Measurements from ENCODE around the gene EXOC7.

EXOC7 gene

DNA sequence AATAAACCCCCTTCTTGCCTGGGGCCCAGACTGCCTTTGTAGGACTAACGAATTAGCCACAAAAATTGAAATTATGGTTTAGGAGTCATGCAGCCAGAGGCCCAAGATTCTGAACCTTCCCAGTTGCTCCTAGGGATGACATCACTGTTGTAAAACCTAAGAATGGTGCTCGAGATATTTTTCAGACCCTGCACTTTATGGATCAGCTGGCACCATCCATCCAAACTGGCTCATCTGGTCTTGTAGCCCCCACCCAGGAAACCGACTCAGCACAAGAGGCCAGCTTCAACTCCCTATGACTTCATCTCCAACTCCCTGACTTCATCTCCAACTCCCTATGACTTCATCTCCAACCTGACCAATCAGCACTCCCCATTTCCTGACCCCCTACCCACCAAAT is 65.5 kb downstream of the EXOC7 start:
- TF ChIP-seq, protein P1, sequence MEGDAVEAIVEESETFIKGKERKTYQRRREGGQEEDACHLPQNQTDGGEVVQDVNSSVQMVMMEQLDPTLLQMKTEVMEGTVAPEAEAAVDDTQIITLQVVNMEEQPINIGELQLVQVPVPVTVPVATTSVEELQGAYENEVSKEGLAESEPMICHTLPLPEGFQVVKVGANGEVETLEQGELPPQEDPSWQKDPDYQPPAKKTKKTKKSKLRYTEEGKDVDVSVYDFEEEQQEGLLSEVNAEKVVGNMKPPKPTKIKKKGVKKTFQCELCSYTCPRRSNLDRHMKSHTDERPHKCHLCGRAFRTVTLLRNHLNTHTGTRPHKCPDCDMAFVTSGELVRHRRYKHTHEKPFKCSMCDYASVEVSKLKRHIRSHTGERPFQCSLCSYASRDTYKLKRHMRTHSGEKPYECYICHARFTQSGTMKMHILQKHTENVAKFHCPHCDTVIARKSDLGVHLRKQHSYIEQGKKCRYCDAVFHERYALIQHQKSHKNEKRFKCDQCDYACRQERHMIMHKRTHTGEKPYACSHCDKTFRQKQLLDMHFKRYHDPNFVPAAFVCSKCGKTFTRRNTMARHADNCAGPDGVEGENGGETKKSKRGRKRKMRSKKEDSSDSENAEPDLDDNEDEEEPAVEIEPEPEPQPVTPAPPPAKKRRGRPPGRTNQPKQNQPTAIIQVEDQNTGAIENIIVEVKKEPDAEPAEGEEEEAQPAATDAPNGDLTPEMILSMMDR (IDR thresholded peaks at IDR 0.05; ENCODE audit: low read depth, low read length): no peak
- no peak for DNase-seq (ENCODE audit: extremely low read depth, low read depth)

DNA sequence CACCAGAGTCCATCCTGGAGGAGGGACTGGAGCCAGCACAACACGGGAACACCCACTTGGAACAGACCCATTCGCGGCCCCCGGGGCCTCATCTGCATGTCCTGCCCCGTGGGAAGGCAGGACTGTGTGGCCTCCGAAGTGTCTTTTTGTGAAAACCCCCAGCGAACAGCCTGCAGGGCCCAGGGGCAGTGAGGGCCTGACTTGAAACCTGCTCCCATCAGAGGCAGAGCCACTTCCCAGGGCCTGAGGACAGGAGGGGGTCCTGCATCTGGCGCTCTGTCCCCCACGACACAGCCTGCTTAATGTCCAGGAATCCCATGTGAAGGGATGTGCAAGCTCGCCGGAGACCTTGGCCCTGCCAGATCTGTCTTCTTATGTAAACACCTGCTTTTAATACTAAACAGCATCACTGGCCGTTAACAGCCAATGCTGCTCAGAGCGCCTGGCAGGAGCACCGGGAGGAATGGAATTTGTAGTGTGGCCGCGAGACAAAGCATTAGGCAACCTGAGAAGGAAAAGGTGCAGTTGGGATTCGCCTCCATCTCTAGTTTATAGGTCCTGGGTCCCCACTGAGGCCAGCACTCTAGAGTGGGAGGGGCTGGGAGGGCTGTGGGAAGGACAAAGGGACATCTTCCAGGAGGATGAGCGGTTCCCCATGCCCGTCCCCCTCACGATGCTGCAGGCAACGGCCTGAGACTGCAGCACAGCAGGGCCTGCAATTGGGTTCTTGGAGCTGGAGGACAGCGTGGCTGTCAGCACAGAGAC is 66.9 kb downstream of the EXOC7 start:
- TF ChIP-seq, protein P1 (IDR thresholded peaks at IDR 0.05; ENCODE audit: low read depth, low read length): no peak
- DNase-seq (ENCODE audit: extremely low read depth, low read depth): no peak

DNA sequence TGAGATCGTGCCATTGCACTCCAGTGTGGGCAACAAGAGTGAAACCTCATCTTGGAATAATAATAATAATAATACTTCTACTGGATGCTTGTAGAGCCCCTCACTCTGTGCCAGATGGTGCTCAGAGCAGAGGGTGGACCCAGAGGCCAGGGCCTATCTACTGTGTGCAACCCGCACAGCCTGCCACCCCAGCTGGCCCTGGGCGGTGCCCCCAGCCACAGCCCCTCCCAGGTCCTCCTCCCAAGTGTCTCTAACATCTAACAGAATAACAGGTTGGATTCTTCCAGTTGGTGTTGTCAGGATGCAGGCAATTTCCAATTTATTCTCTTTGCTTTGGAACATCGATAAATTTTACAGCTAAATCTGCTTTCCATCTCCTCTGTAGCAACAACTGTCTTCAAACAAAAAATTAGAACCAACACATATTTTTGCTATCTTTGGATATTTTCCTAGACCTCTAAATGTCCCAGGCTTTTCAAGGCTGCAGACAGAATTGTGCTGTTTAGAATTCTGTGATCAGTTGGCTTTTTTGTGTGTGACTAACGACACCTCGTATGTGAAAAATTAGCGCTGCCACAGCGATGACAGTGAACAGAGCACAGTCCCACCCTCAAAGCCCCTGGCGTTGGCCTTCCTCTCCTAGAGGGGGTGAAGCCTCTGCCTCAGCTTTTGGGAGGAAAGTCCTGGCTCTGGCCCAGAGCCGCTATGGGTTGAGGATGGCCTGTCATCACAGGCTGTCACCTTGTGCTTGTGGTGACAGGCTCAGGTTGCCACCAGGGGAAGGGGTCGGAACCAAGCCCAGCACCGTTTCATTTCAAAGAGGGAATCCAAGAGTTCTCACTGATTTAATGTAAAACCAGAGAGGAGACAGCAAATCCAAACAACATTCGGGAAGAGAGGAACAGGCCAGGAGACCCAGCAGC is 68.9 kb downstream of the EXOC7 start:
- TF ChIP-seq, protein P1 (IDR thresholded peaks at IDR 0.05; ENCODE audit: low read depth, low read length): no peak
- DNase-seq (ENCODE audit: extremely low read depth, low read depth): no peak

DNA sequence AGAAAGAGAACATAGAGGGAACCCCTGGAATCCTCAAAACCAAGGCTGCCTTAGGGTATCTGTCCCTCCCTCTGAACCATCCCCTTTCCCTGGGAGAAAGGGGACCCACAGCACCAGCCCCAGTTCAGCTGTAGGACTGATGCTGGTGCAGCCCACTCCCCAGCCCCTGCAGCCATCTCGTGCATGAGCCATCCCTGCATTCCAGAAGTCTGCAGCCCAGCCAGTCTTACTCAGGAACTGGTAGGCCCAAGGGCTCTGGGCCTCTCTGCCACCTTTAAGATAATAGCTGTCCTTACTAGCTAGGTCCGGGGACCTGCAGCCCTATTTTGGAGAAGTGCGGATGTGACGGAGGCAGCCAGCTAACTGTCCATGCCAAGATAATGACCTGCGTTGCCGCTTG is 70.4 kb downstream of the EXOC7 start:
- no peak for DNase-seq (ENCODE audit: extremely low read depth, low read depth)
- TF ChIP-seq, protein P1 (IDR thresholded peaks at IDR 0.05; ENCODE audit: low read depth, low read length): no peak

DNA sequence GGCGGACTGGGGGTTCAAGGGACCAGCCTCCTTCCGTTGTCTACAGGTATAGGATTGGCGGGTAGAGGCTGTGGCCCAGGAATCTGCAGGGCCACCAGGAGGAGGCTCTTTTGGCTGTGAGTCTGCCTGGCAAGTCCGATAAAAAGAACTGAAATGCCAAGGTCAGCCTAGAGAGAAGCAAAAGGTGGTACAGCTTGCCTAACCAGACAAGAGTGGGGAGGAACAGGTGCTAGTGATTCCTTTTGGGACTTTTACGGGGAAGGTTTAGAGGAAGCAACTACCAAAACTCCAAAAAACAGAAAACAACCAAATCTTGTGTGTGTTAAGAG is 70.8 kb downstream of the EXOC7 start:
- DNase-seq (ENCODE audit: extremely low read depth, low read depth): no peak
- TF ChIP-seq, protein P1 (IDR thresholded peaks at IDR 0.05; ENCODE audit: low read depth, low read length): no peak

DNA sequence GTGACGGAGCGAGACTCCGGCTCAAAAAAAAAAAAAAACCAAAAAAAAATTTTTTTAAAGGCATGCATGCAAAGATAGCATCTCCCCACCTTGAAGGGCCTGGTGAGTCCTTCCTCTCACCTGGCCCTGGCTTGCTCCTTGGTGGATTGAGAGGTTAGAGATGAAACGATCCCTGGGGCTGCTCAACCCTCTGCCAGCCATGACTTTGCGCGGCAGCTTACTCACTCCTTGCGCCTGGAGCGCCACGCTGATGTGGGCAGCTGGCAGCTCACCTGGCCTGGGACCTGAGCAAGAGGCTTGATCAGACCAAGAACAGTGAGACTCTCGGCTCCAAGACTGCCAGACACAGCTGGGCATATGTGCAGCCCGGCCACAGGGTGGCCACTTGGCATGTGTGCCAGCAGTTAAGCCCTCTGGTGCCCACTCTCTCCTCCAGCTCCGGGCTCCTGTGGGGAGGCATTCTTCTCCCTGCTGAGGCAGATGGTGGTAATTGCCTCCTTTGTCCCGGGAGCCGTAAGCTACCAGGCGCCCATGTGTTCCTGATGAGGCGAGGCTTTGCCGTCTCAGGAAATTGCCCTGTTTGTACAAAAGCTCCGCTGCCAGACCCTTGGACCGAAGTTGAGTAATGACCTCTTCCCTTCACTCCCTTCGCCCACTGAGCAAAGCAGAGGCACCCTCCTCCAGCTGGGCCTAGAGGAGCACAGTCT is 71.4 kb downstream of the EXOC7 start:
- TF ChIP-seq, protein P1 (IDR thresholded peaks at IDR 0.05; ENCODE audit: low read depth, low read length): no peak; the same call in 1 of the 2 replicates
- DNase-seq (ENCODE audit: extremely low read depth, low read depth): no peak
